ENCODE measurements around the gene BTBD9. TPM values are rescaled to one million over a fixed set of nuclear protein-coding genes. Genes with fewer than 3 reads are reported as not detected.

Gene BTBD9
- total RNA-seq, 4 donors from 2014 or later = 9.2 to 16.3 (median 11.6) TPM

- DNase-seq = no peak
- TF ChIP-seq CTCF (IDR thresholded peaks at IDR 0.05) = no peak
- TF ChIP-seq POLR2A (IDR thresholded peaks at IDR 0.05) = no peak
- no peak overlapping the region for H3K27ac ChIP-seq
- H3K9me3 ChIP-seq = no peaks in the 10 kb centered on the region
- intact Hi-C loops (cut with DNase I) = no loop called here
- 85 to 87% methylated on average over 5 to 7 of the region's 7 CpGs for WGBS, 2 donors
- H3K36me3 ChIP-seq = peaks cover 0 to 25% (median 0%) of the 10 kb centered on the region in 3 donors
- peaks cover 0 to 20% (median 0%) of the 10 kb centered on the region in 3 donors for H3K4me1 ChIP-seq
- H3K4me3 ChIP-seq = no peak overlapping the region
- H3K27me3 ChIP-seq = no peaks in the 10 kb centered on the region
These were observed 497.4 kb downstream of the BTBD9 start for GRCh38 chr6:38142178-38142902.

- Histone ChIP-seq H3K4me3 (no peak overlapping the region), H3K27me3 (no peaks in the 10 kb centered on the region), H3K36me3 (peaks cover 0 to 25% (median 0%) of the 10 kb centered on the region in 3 donors), H3K27ac (no peak overlapping the region), H3K4me1 (peaks cover 0 to 20% (median 0%) of the 10 kb centered on the region in 3 donors), H3K9me3 (no peaks in the 10 kb centered on the region)
- intact Hi-C loops (cut with DNase I) = no loop called here
- DNase-seq = no peak
- TF ChIP-seq CTCF (IDR thresholded peaks at IDR 0.05) (no peak), POLR2A (IDR thresholded peaks at IDR 0.05) (no peak)
- 92 to 99% methylated on average over 5 to 6 of the region's 6 CpGs for WGBS, 2 donors
These were observed 498.0 kb downstream of the BTBD9 start for GRCh38 chr6:38141716-38142115.

GRCh38 chr6:38141085-38141484, 498.6 kb downstream of the BTBD9 start:
- no peak for DNase-seq
- Histone ChIP-seq H3K4me3 (no peak overlapping the region), H3K27me3 (no peaks in the 10 kb centered on the region), H3K27ac (no peak overlapping the region), H3K9me3 (no peaks in the 10 kb centered on the region), H3K36me3 (peaks cover 0 to 31% (median 0%) of the 10 kb centered on the region in 3 donors), H3K4me1 (peaks cover 0 to 14% (median 0%) of the 10 kb centered on the region in 3 donors)
- WGBS, 2 donors = 81 to 83% methylated on average over 4 of the region's 4 CpGs
- intact Hi-C loops (cut with DNase I) = no loop called here
- TF ChIP-seq POLR2A (IDR thresholded peaks at IDR 0.05) = no peak
- no peak for TF ChIP-seq CTCF (IDR thresholded peaks at IDR 0.05)

GRCh38 chr6:38138374-38138773, 501.4 kb downstream of the BTBD9 start:
- DNase-seq = no peak
- no peak for TF ChIP-seq CTCF (IDR thresholded peaks at IDR 0.05)
- no peak for TF ChIP-seq POLR2A (IDR thresholded peaks at IDR 0.05)
- WGBS, 2 donors = 95 to 96% methylated on average over 5 of the region's 5 CpGs
- Histone ChIP-seq H3K27ac (no peak overlapping the region), H3K27me3 (no peaks in the 10 kb centered on the region), H3K4me1 (peaks cover 0 to 6% (median 0%) of the 10 kb centered on the region in 3 donors), H3K36me3 (peaks cover 0 to 37% (median 0%) of the 10 kb centered on the region in 3 donors), H3K9me3 (no peaks in the 10 kb centered on the region), H3K4me3 (no peak overlapping the region)
- intact Hi-C loops (cut with DNase I) = no loop called here

- H3K4me3 ChIP-seq = no peak overlapping the region
- TF ChIP-seq POLR2A (IDR thresholded peaks at IDR 0.05) = no peak
- no peak for TF ChIP-seq CTCF (IDR thresholded peaks at IDR 0.05)
- no peak for DNase-seq
- intact Hi-C loops (cut with DNase I) = no loop called here
- peaks cover 0 to 36% (median 0%) of the 10 kb centered on the region in 3 donors for H3K36me3 ChIP-seq
- peaks cover 0 to 6% (median 0%) of the 10 kb centered on the region in 3 donors for H3K4me1 ChIP-seq
- H3K27me3 ChIP-seq = no peaks in the 10 kb centered on the region
- no peaks in the 10 kb centered on the region for H3K9me3 ChIP-seq
- no peak overlapping the region for H3K27ac ChIP-seq
- 91 to 94% methylated on average over 8 of the region's 8 CpGs for WGBS, 2 donors
These were observed 502.0 kb downstream of the BTBD9 start for GRCh38 chr6:38137608-38138265.
